GM23338 (cell line): ENCODE results near the gene MLANA. TPM values are rescaled to one million over a fixed set of nuclear protein-coding genes. Genes with fewer than 3 reads are reported as not detected.

ENCODE experiments used
- ATAC-seq: fragments of 200-7000 bp; cut with Tn5 transposase; 3 replicates; pipeline ENCODE4 v1.9.1; 2020
- DNase-seq: peaks from one replicate; pipeline ENCODE4 v3.0.0-alpha.2; 2015; ENCODE audit warnings: low spot score
- H2AFZ ChIP-seq: fragments of 200-600 bp; sonication (generic); 2 replicates; pipeline ENCODE4 v1.8.0; 2016; ENCODE audit warnings: antibody characterized with exemption, mild to moderate bottlenecking, moderate library complexity
- H3F3A ChIP-seq: fragments of 200-600 bp; sonication (generic); replicated peaks from 2 replicates; pipeline ENCODE4 v1.8.0; 2017; ENCODE audit warnings: antibody characterized with exemption, mixed run types, low read depth
- H3K27ac ChIP-seq: fragments of 200-600 bp; sonication (generic); 2 replicates; pipeline ENCODE4 v1.6.1; 2016; ENCODE audit warnings: low read depth
- H3K27me3 ChIP-seq: fragments of 200-600 bp; sonication (generic); 2 replicates; pipeline ENCODE4 v1.8.0; 2016; ENCODE audit warnings: mild to moderate bottlenecking, mixed run types, moderate library complexity; ENCODE audit not compliant: insufficient read depth
- H3K36me3 ChIP-seq: fragments of 200-600 bp; sonication (generic); 2 replicates; pipeline ENCODE4 v1.8.0; 2016; ENCODE audit warnings: mild to moderate bottlenecking; ENCODE audit not compliant: insufficient read depth
- H3K4me1 ChIP-seq: fragments of 200-600 bp; sonication (generic); 2 replicates; pipeline ENCODE4 v1.8.0; 2016; ENCODE audit warnings: mild to moderate bottlenecking, moderate library complexity; ENCODE audit not compliant: insufficient read depth
- H3K4me2 ChIP-seq: fragments of 200-600 bp; sonication (generic); 2 replicates; pipeline ENCODE4 v1.7.1; 2017; ENCODE audit warnings: mixed run types
- H3K4me3 ChIP-seq: fragments of 200-600 bp; sonication (generic); 2 replicates; pipeline ENCODE4 v1.6.1; 2016; ENCODE audit warnings: mixed run types
- H3K79me2 ChIP-seq: fragments of 200-600 bp; sonication (generic); replicated peaks from 2 replicates; pipeline ENCODE4 v1.8.0; 2017; ENCODE audit warnings: mild to moderate bottlenecking; ENCODE audit not compliant: insufficient read depth
- H3K9me2 ChIP-seq: fragments of 200-600 bp; sonication (generic); 2 replicates; pipeline ENCODE4 v1.8.0; 2017; ENCODE audit not compliant: insufficient read depth
- H4K20me1 ChIP-seq: fragments of 200-600 bp; sonication (generic); replicated peaks from 2 replicates; pipeline ENCODE4 v1.8.0; 2017; ENCODE audit warnings: mild to moderate bottlenecking; ENCODE audit not compliant: insufficient read depth
- H3K27ac Mint-ChIP-seq: 2 replicates; pipeline ENCODE4 v1.8.0; 2020; ENCODE audit warnings: inconsistent platforms, mild to moderate bottlenecking, moderate library complexity, mixed read lengths
- H3K27me3 Mint-ChIP-seq: 3 replicates; pipeline ENCODE4 v1.8.0; 2022; ENCODE audit warnings: low read depth, mild to moderate bottlenecking, moderate library complexity, mixed read lengths, inconsistent platforms; ENCODE audit not compliant: insufficient read depth, poor library complexity
- H3K36me3 Mint-ChIP-seq: 3 replicates; pipeline ENCODE4 v1.8.0; 2021; ENCODE audit warnings: low read depth, mild to moderate bottlenecking, inconsistent platforms, moderate library complexity, mixed read lengths
- H3K4me1 Mint-ChIP-seq: 3 replicates; pipeline ENCODE4 v1.8.0; 2020; ENCODE audit warnings: mild to moderate bottlenecking, inconsistent platforms, mixed read lengths
- H3K4me3 Mint-ChIP-seq: 3 replicates; pipeline ENCODE4 v1.8.0; 2021; ENCODE audit warnings: moderate library complexity, mild to moderate bottlenecking, inconsistent platforms, mixed read lengths
- H3K9me3 Mint-ChIP-seq: 3 replicates; pipeline ENCODE4 v1.8.0; 2020; ENCODE audit warnings: moderate library complexity, mild to moderate bottlenecking, inconsistent platforms, mixed read lengths
- CREB1 ChIP-seq: fragments of 250-450 bp; sonication (Bioruptor Pico); IDR thresholded peaks from 2 replicates; pipeline ENCODE4 v1.5.0; 2020; ENCODE audit warnings: low read depth, mild to moderate bottlenecking, moderate library complexity
- ETS1 ChIP-seq: IDR thresholded peaks from 2 replicates; pipeline ENCODE4 v1.6.1; 2016; ENCODE audit warnings: antibody characterized with exemption
- EZH2 ChIP-seq: fragments of 200-600 bp; sonication (generic); IDR thresholded peaks from one replicate; pipeline ENCODE4 v1.8.0; 2017; ENCODE audit warnings: antibody characterized with exemption, mild to moderate bottlenecking, low read depth; ENCODE audit not compliant: unreplicated experiment
- EZH2phosphoT487 ChIP-seq: fragments of 200-600 bp; sonication (generic); IDR thresholded peaks from one replicate; pipeline ENCODE4 v1.8.1; 2018; ENCODE audit warnings: antibody characterized with exemption; ENCODE audit not compliant: unreplicated experiment
- JUNB ChIP-seq: IDR thresholded peaks from one replicate; pipeline ENCODE4 v1.6.1; 2016; ENCODE audit warnings: antibody characterized with exemption; ENCODE audit not compliant: unreplicated experiment
- NANOG ChIP-seq: IDR thresholded peaks from 2 replicates; pipeline ENCODE4 v1.6.1; 2016; ENCODE audit warnings: antibody characterized with exemption, borderline replicate concordance
- POLR2AphosphoS5 ChIP-seq: IDR thresholded peaks from 2 replicates; pipeline ENCODE4 v1.6.1; 2016; ENCODE audit warnings: antibody characterized with exemption, low read depth
- REST ChIP-seq: IDR thresholded peaks from one replicate; pipeline ENCODE4 v1.6.1; 2018; ENCODE audit warnings: antibody characterized with exemption; ENCODE audit not compliant: unreplicated experiment
- STAT1 ChIP-seq: IDR thresholded peaks from one replicate; pipeline ENCODE4 v1.6.1; 2016; ENCODE audit warnings: antibody characterized with exemption; ENCODE audit not compliant: unreplicated experiment
- ZNF114 ChIP-seq: fragments of 250-450 bp; sonication (Bioruptor Pico); IDR thresholded peaks from 2 replicates; pipeline ENCODE4 v1.5.0; 2020; ENCODE audit warnings: mild to moderate bottlenecking, moderate library complexity
- ZNF331 ChIP-seq: fragments of 250-450 bp; sonication (Bioruptor Pico); IDR thresholded peaks from 2 replicates; pipeline ENCODE4 v1.5.0; 2020; ENCODE audit warnings: low read depth, mild to moderate bottlenecking, moderate library complexity
- polyA plus RNA-seq: library from polyadenylated mRNA; unstranded; fragments of >200 nt; fragmentation: Nextera tagmentation; extraction: Ambion mirVana; gene quantifications from 2 replicates; pipeline ENCODE4 v1.2.1, GENCODE V29; 2016
- total RNA-seq: library from RNA; depleted of rRNA; stranded (reverse); fragments of >200 nt; shearing (Covaris generic); gene quantifications from 2 replicates; pipeline ENCODE4 v1.2.3, GENCODE V29; 2014
- TF ChIP-seq, protein P1 (sequence below): fragments of 250-450 bp; sonication (Bioruptor Pico); IDR thresholded peaks from 2 replicates; pipeline ENCODE4 v1.5.0; 2020; ENCODE audit warnings: mild to moderate bottlenecking, moderate library complexity
- TF ChIP-seq, protein P2 (sequence below), 2 experiments: fragments of 200-600 bp in 1 of 2; sonication (generic) in 1 of 2; conservative IDR thresholded peaks; 2 replicates each; pipeline versions ENCODE4 v1.5.1 to v1.6.1; 2016 to 2017; ENCODE audit warnings: antibody characterized with exemption in 2 of 2, low read depth in 2 of 2, mild to moderate bottlenecking in 2 of 2, moderate library complexity in 1 of 2

Gene MLANA
- total and polyA plus RNA-seq, 2 experiments from 2014 or later: not detected

GRCh38 chr9:5852987-5853386 lies 37.7 kb upstream of the MLANA start:
- no peak overlapping the region for H3K27ac Mint-ChIP-seq
- Histone ChIP-seq H3K9me2 (peaks cover 7% of the 10 kb centered on the region; the same call in 1 of the 2 replicates), H3K4me1 (no peaks in the 10 kb centered on the region), H3K36me3 (no peaks in the 10 kb centered on the region), H3K79me2 (no peaks in the 10 kb centered on the region), H3F3A (no peaks in the 10 kb centered on the region), H3K4me2 (no peak overlapping the region), H2AFZ (no peak overlapping the region), H3K4me3 (no peak overlapping the region), H3K27me3 (no peaks in the 10 kb centered on the region), H4K20me1 (no peaks in the 10 kb centered on the region), H3K27ac (no peak overlapping the region)
- no peak overlapping the region for H3K4me3 Mint-ChIP-seq
- no peaks in the 10 kb centered on the region for H3K4me1 Mint-ChIP-seq
- TF ChIP-seq, protein P1, sequence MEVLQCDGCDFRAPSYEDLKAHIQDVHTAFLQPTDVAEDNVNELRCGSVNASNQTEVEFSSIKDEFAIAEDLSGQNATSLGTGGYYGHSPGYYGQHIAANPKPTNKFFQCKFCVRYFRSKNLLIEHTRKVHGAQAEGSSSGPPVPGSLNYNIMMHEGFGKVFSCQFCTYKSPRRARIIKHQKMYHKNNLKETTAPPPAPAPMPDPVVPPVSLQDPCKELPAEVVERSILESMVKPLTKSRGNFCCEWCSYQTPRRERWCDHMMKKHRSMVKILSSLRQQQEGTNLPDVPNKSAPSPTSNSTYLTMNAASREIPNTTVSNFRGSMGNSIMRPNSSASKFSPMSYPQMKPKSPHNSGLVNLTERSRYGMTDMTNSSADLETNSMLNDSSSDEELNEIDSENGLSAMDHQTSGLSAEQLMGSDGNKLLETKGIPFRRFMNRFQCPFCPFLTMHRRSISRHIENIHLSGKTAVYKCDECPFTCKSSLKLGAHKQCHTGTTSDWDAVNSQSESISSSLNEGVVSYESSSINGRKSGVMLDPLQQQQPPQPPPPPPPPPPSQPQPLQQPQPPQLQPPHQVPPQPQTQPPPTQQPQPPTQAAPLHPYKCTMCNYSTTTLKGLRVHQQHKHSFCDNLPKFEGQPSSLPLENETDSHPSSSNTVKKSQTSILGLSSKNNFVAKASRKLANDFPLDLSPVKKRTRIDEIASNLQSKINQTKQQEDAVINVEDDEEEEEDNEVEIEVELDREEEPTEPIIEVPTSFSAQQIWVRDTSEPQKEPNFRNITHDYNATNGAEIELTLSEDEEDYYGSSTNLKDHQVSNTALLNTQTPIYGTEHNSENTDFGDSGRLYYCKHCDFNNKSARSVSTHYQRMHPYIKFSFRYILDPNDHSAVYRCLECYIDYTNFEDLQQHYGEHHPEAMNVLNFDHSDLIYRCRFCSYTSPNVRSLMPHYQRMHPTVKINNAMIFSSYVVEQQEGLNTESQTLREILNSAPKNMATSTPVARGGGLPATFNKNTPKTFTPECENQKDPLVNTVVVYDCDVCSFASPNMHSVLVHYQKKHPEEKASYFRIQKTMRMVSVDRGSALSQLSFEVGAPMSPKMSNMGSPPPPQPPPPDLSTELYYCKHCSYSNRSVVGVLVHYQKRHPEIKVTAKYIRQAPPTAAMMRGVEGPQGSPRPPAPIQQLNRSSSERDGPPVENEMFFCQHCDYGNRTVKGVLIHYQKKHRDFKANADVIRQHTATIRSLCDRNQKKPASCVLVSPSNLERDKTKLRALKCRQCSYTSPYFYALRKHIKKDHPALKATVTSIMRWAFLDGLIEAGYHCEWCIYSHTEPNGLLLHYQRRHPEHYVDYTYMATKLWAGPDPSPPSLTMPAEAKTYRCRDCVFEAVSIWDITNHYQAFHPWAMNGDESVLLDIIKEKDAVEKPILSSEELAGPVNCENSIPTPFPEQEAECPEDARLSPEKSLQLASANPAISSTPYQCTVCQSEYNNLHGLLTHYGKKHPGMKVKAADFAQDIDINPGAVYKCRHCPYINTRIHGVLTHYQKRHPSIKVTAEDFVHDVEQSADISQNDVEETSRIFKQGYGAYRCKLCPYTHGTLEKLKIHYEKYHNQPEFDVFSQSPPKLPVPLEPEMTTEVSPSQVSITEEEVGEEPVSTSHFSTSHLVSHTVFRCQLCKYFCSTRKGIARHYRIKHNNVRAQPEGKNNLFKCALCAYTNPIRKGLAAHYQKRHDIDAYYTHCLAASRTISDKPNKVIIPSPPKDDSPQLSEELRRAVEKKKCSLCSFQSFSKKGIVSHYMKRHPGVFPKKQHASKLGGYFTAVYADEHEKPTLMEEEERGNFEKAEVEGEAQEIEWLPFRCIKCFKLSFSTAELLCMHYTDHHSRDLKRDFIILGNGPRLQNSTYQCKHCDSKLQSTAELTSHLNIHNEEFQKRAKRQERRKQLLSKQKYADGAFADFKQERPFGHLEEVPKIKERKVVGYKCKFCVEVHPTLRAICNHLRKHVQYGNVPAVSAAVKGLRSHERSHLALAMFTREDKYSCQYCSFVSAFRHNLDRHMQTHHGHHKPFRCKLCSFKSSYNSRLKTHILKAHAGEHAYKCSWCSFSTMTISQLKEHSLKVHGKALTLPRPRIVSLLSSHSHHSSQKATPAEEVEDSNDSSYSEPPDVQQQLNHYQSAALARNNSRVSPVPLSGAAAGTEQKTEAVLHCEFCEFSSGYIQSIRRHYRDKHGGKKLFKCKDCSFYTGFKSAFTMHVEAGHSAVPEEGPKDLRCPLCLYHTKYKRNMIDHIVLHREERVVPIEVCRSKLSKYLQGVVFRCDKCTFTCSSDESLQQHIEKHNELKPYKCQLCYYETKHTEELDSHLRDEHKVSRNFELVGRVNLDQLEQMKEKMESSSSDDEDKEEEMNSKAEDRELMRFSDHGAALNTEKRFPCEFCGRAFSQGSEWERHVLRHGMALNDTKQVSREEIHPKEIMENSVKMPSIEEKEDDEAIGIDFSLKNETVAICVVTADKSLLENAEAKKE (CRISPR knock-in tag): no peak
- no peak for TF ChIP-seq EZH2
- TF ChIP-seq CREB1 (CRISPR knock-in tag): no peak
- no peak for TF ChIP-seq ETS1
- TF ChIP-seq JUNB: no peak
- no peak for TF ChIP-seq ZNF331 (CRISPR knock-in tag)
- no peak for TF ChIP-seq EZH2phosphoT487
- TF ChIP-seq, protein P2, sequence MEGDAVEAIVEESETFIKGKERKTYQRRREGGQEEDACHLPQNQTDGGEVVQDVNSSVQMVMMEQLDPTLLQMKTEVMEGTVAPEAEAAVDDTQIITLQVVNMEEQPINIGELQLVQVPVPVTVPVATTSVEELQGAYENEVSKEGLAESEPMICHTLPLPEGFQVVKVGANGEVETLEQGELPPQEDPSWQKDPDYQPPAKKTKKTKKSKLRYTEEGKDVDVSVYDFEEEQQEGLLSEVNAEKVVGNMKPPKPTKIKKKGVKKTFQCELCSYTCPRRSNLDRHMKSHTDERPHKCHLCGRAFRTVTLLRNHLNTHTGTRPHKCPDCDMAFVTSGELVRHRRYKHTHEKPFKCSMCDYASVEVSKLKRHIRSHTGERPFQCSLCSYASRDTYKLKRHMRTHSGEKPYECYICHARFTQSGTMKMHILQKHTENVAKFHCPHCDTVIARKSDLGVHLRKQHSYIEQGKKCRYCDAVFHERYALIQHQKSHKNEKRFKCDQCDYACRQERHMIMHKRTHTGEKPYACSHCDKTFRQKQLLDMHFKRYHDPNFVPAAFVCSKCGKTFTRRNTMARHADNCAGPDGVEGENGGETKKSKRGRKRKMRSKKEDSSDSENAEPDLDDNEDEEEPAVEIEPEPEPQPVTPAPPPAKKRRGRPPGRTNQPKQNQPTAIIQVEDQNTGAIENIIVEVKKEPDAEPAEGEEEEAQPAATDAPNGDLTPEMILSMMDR (conservative IDR thresholded peaks at IDR 0.05; ENCODE audit: low read depth in 2 of 2): no peak
- TF ChIP-seq ZNF114 (CRISPR knock-in tag): no peak
- no peak for TF ChIP-seq POLR2AphosphoS5
- no peak for TF ChIP-seq STAT1
- TF ChIP-seq REST: no peak
- no peak for TF ChIP-seq NANOG
- H3K9me3 Mint-ChIP-seq: no peaks in the 10 kb centered on the region
- no peak for DNase-seq
- H3K27me3 Mint-ChIP-seq: peaks cover 2% of the 10 kb centered on the region
- H3K36me3 Mint-ChIP-seq: no peaks in the 10 kb centered on the region
- no peak for ATAC-seq
